K562 (cell line): ENCODE data around the gene FAF2. TPM values are rescaled to one million over a fixed set of nuclear protein-coding genes. Genes with fewer than 3 reads are reported as not detected.

Experiments used
- ATAC-seq: fragments of 200-7000 bp; cut with Tn5 transposase; 3 replicates; pipeline ENCODE4 v1.9.1; 2020; ENCODE audit warnings: moderate library complexity
- BruUV-seq: library from RNA; stranded (reverse); fragments of 400-500 nt; replicated peaks from 2 replicates; lab custom pipeline; 2021; lab: Mats Ljungman, UMichigan
- CTCF ChIA-PET: fragments of 300-600 bp; formaldehyde crosslinking; extraction: SDS; loops from one replicate; lab custom pipeline; 2021; ENCODE audit warnings: low intra/inter-chr PET ratio; lab: Yijun Ruan, JAX
- POLR2A ChIA-PET: fragments of 300-600, 350-650 bp; sonication (Branson Sonifier 250); formaldehyde crosslinking; extraction: SDS; loops from one replicate; lab custom pipeline; 2021; ENCODE audit warnings: antibody characterized with exemption, inconsistent platforms; lab: Yijun Ruan, JAX
- DNase-seq, 4 experiments: peaks; one replicate each; pipeline versions ENCODE4 v3.0.0 to v3.0.0-alpha.2; 2011 to 2018; ENCODE audit warnings: low spot score in 3 of 4, mixed read lengths in 3 of 4; ENCODE audit errors: extremely low read depth in 1 of 4
- FAIRE-seq: peaks from 2 replicates; lab custom pipeline; 2011; peaks lifted over from hg19 to GRCh38; lab: Jason Lieb, UNC
- H2AFZ ChIP-seq: 2 replicates; pipeline ENCODE4 v1.6.0; 2011; ENCODE audit warnings: low read depth, low read length, control low read depth, inconsistent platforms
- H3K27ac ChIP-seq: fragments of 200-600 bp; 3 replicates; pipeline ENCODE4 v1.8.0; 2011; ENCODE audit warnings: low read depth, mild to moderate bottlenecking, control low read depth, inconsistent platforms, low read length, moderate library complexity, mixed read lengths; ENCODE audit errors: extremely low read depth
- H3K27me3 ChIP-seq, 2 experiments: fragments of 300-600 bp in 1 of 2; 2 replicates in 1 of 2; 3 replicates in 1 of 2; pipeline versions ENCODE4 v1.6.0 to v1.8.0; 2011; ENCODE audit warnings: inconsistent platforms in 2 of 2, low read length in 2 of 2, mild to moderate bottlenecking in 1 of 2, mixed read lengths in 1 of 2, moderate library complexity in 1 of 2; ENCODE audit not compliant: control insufficient read depth in 2 of 2, insufficient read depth in 2 of 2
- H3K36me3 ChIP-seq: fragments of 300-600 bp; 3 replicates; pipeline ENCODE4 v1.8.0; 2011; ENCODE audit warnings: mild to moderate bottlenecking, low read length, inconsistent platforms; ENCODE audit not compliant: control insufficient read depth, insufficient read depth
- H3K4me1 ChIP-seq, 2 experiments: fragments of 200-600 bp in 1 of 2; replicated peaks in 1 of 2; 2 replicates in 1 of 2; 3 replicates in 1 of 2; pipeline versions ENCODE4 v1.5.1 to v1.8.0; 2011; ENCODE audit warnings: inconsistent platforms in 2 of 2, low read length in 2 of 2, mild to moderate bottlenecking in 1 of 2, mixed read lengths in 1 of 2, moderate library complexity in 1 of 2; ENCODE audit not compliant: control insufficient read depth in 2 of 2, insufficient read depth in 2 of 2
- H3K4me2 ChIP-seq: 2 replicates; pipeline ENCODE4 v1.6.1; 2011; ENCODE audit warnings: low read length, control low read depth, inconsistent platforms, mixed read lengths; ENCODE audit not compliant: insufficient read depth
- H3K4me3 ChIP-seq: fragments of 200-600 bp; sonication (generic), shearing (Covaris generic); 2 replicates; pipeline ENCODE4 v1.5.1; 2016; ENCODE audit warnings: control low read depth, inconsistent platforms
- H3K79me2 ChIP-seq: fragments of 200-600 bp; 3 replicates; pipeline ENCODE4 v1.8.0; 2011; ENCODE audit warnings: low read length, inconsistent platforms; ENCODE audit not compliant: control insufficient read depth, insufficient read depth
- H3K9ac ChIP-seq, 2 experiments: 2 replicates each; pipeline versions ENCODE4 v1.6.0 to v1.6.1; 2011; ENCODE audit warnings: low read depth in 2 of 2, low read length in 2 of 2, control low read depth in 1 of 2, inconsistent platforms in 1 of 2, mild to moderate bottlenecking in 1 of 2, mixed read lengths in 1 of 2; ENCODE audit not compliant: insufficient read depth in 1 of 2
- H3K9me1 ChIP-seq: one replicate; pipeline ENCODE4 v1.6.0; 2011; ENCODE audit warnings: inconsistent platforms, mild to moderate bottlenecking, low read length, moderate library complexity; ENCODE audit not compliant: control insufficient read depth, insufficient read depth
- H3K9me3 ChIP-seq: replicated peaks from 2 replicates; pipeline ENCODE4 v1.5.1; 2011; ENCODE audit warnings: low read depth, low read length, inconsistent platforms; ENCODE audit not compliant: control insufficient read depth, insufficient read depth
- H4K20me1 ChIP-seq: replicated peaks from 2 replicates; pipeline ENCODE4 v1.6.1; 2011; ENCODE audit warnings: low read length, inconsistent platforms, mixed read lengths; ENCODE audit not compliant: control insufficient read depth, insufficient read depth
- CAMTA2 ChIP-seq: fragments of 250-450 bp; sonication (Bioruptor Pico); conservative IDR thresholded peaks from 2 replicates; pipeline ENCODE4 v1.5.1; 2022
- CEBPG ChIP-seq, 3 experiments: fragments of 200-800 bp in 1 of 3; sonication (Bioruptor generic) in 1 of 3; sonication (generic) in 1 of 3; formaldehyde crosslinking in 1 of 3; IDR thresholded peaks in 2 of 3; conservative IDR thresholded peaks in 1 of 3; 2 replicates each; pipeline versions ENCODE4 v1.6.1 to v1.8.0; 2016 to 2022; ENCODE audit warnings: missing compliant biosample characterization in 2 of 3, missing genetic modification characterization in 2 of 3, mild to moderate bottlenecking in 1 of 3, missing genetic modification reagents in 1 of 3
- CHD4 ChIP-seq: fragments of 200-600 bp; sonication (generic); IDR thresholded peaks from 3 replicates; pipeline ENCODE4 v1.6.1; 2012; ENCODE audit warnings: low read depth, mild to moderate bottlenecking, mixed read lengths, low read length, inconsistent platforms; ENCODE audit not compliant: insufficient read depth, insufficient replicate concordance, poor library complexity, severe bottlenecking
- HNRNPLL ChIP-seq: fragments of 200-400 bp; formaldehyde crosslinking; IDR thresholded peaks from 2 replicates; pipeline ENCODE4 v1.6.1; 2017; ENCODE audit warnings: low read length, low read depth, mild to moderate bottlenecking; ENCODE audit not compliant: poor library complexity, severe bottlenecking
- LARP7 ChIP-seq: fragments of 450-650 bp; IDR thresholded peaks from 2 replicates; pipeline ENCODE4 v1.6.1; 2016
- PHF20 ChIP-seq: fragments of 450-650 bp; IDR thresholded peaks from 2 replicates; pipeline ENCODE4 v1.6.1; 2018; ENCODE audit not compliant: partially characterized antibody
- POLR2G ChIP-seq: fragments of 200-400 bp; formaldehyde crosslinking; IDR thresholded peaks from 2 replicates; pipeline ENCODE4 v1.6.1; 2017; ENCODE audit warnings: low read depth, mild to moderate bottlenecking, antibody characterized with exemption, low read length, moderate library complexity
- PTBP1 ChIP-seq: fragments of 200-400 bp; formaldehyde crosslinking; IDR thresholded peaks from 2 replicates; pipeline ENCODE4 v1.6.1; 2017; ENCODE audit warnings: low read depth, low read length
- RBM14 ChIP-seq: fragments of 200-400 bp; formaldehyde crosslinking; IDR thresholded peaks from 2 replicates; pipeline ENCODE4 v1.6.1; 2018; ENCODE audit warnings: low read depth, mild to moderate bottlenecking, low read length, moderate library complexity, borderline replicate concordance; ENCODE audit not compliant: insufficient read depth
- ZFX ChIP-seq: sonication (generic); formaldehyde crosslinking; IDR thresholded peaks from 2 replicates; pipeline ENCODE4 v1.8.0; 2022; ENCODE audit warnings: mild to moderate bottlenecking, missing genetic modification reagents, moderate library complexity
- ZNF57 ChIP-seq: fragments of 450-650 bp; formaldehyde crosslinking; IDR thresholded peaks from 2 replicates; pipeline ENCODE4 v1.4.0; 2020; ENCODE audit warnings: mild to moderate bottlenecking, moderate library complexity
- ZNF780A ChIP-seq: fragments of 250-450 bp; sonication (Bioruptor Pico); IDR thresholded peaks from 2 replicates; pipeline ENCODE4 v1.5.0; 2021; ENCODE audit warnings: mild to moderate bottlenecking
- WGBS: fragments of 100-300 bp; shearing (Covaris generic); methylation state at CpG from one replicate; pipeline ENCODE4 v1.1.6; 2016; ENCODE audit warnings: low coverage, mixed read lengths; ENCODE audit not compliant: insufficient coverage; ENCODE audit errors: missing lambda C conversion rate; 5-methylcytosine and 5-hydroxymethylcytosine counted together
- in situ Hi-C: fragments of 300-500 bp; cut with MboI; formaldehyde crosslinking; loops from 4 replicates; pipeline ENCODE4 v1.15.0; 2018; ENCODE audit warnings: inconsistent platforms, mixed read lengths
- intact Hi-C: fragments of 100-400 bp; cut with micrococcal nuclease; formaldehyde crosslinking; loops from 2 replicates; pipeline ENCODE4 v1.14.2; 2022
- polyA plus RNA-seq, 8 experiments: library from polyadenylated mRNA; depleted of rRNA in 4 of 8; stranded (reverse) in 5 of 8; unstranded in 3 of 8; fragments of >200 nt; fragmentation: Nextera tagmentation in 2 of 8; fragmentation: Illumina TruSeq in 1 of 8; extraction: Ambion mirVana in 2 of 8; extraction: Trizol in 1 of 8; gene quantifications; 2 replicates each; pipeline versions ENCODE4 v1.2.1 to v1.2.3, GENCODE V29; 2011 to 2014; ENCODE audit warnings: inconsistent platforms in 1 of 8, missing spikeins in 1 of 8
- total RNA-seq, 7 experiments: library from RNA; depleted of rRNA in 6 of 7; stranded (reverse); fragments of >200 nt in 6 of 7; fragmentation: Illumina TruSeq in 2 of 7; extraction: Trizol in 2 of 7; gene quantifications; 2 replicates each; pipeline versions ENCODE4 v1.2.1 to v1.2.3, GENCODE V29; 2011 to 2021; ENCODE audit warnings: low replicate concordance in 1 of 7
- TF ChIP-seq, protein P1 (sequence below), 3 experiments: fragments of 200-800 bp in 1 of 3; sonication (Bioruptor generic) in 1 of 3; sonication (generic) in 1 of 3; formaldehyde crosslinking in 1 of 3; IDR thresholded peaks; 2 replicates each; pipeline versions ENCODE4 v1.6.1 to v1.8.0; 2016 to 2022; ENCODE audit warnings: mild to moderate bottlenecking in 2 of 3, missing compliant biosample characterization in 2 of 3, missing genetic modification characterization in 2 of 3, missing genetic modification reagents in 1 of 3

FAF2 gene
- total and polyA plus RNA-seq, 9 of the 15 experiments (the other 6 are each of a cell fraction or from before 2014, with no cell fraction given) = 25.0 to 44.6 (median 36.1) TPM

- FAIRE-seq = no peak
- Histone ChIP-seq H3K9me3 (no peaks in the 10 kb centered on the region), H3K4me2 (peak overlapping the region; percentile 99), H2AFZ (no peak overlapping the region), H4K20me1 (peaks cover 26% of the 10 kb centered on the region; the same call in 1 of the 2 replicates), H3K9me1 (peaks cover 4% of the 10 kb centered on the region), H3K4me1 (peaks cover 40 to 50% of the 10 kb centered on the region in 2 experiments), H3K4me3 (no peak overlapping the region), H3K9ac (peak overlapping the region; percentile 74 to 96), H3K79me2 (peaks cover 43% of the 10 kb centered on the region), H3K27ac (peak overlapping the region; percentile 98; the same call in 1 of the 3 replicates), H3K27me3 (no peaks in the 10 kb centered on the region), H3K36me3 (peaks cover 53% of the 10 kb centered on the region; the same call in 2 of the 3 replicates)
- intact Hi-C loops = no loop called here
- ATAC-seq = no peak
- ChIA-PET CTCF (no interaction called here), POLR2A (interaction anchor here (0.9 to 4.8 kb wide), 10 partner anchors 9 to 173 kb away, joined by 3 to 39 read pairs (median 4); partner anchors contain the start of gene KIAA1191)
- no TSS peak for BruUV-seq
- 79% methylated on average over 4 of the region's 4 CpGs for WGBS
- no peak for DNase-seq
- in situ Hi-C loops = no loop called here
- TF ChIP-seq PTBP1 (0 out of 2 replicates have a peak, but pooled peaks have one; percentile 3), POLR2G (0 out of 2 replicates have a peak, but pooled peaks have one; percentile 18), CAMTA2 (CRISPR knock-in tag) (no peak), HNRNPLL (peak; percentile 5)
Observed at GRCh38 chr5:176534640-176535039, 86.5 kb downstream of the FAF2 start.

GRCh38 chr5:176535101-176535663 lies 87.0 kb downstream of the FAF2 start:
- peaks cover 50% of the 10 kb centered on the region; the same call in 2 of the 3 replicates for H3K36me3 ChIP-seq
- in situ Hi-C loops = no loop called here
- CTCF ChIA-PET = no interaction called here
- TF ChIP-seq, protein P1, sequence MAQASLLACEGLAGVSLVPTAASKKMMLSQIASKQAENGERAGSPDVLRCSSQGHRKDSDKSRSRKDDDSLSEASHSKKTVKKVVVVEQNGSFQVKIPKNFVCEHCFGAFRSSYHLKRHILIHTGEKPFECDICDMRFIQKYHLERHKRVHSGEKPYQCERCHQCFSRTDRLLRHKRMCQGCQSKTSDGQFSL (CRISPR knock-in tag; IDR thresholded peaks at IDR 0.05) = no peak
- TF ChIP-seq, protein P1 (tag; IDR thresholded peaks at IDR 0.05) = no peak
- no peak for TF ChIP-seq PHF20
- TF ChIP-seq ZFX = 0 out of 2 replicates have a peak, but pooled peaks have one; percentile 46
- no peak for TF ChIP-seq CEBPG (CRISPR knock-in tag; IDR thresholded peaks at IDR 0.05)
- TF ChIP-seq CEBPG (tag; conservative IDR thresholded peaks at IDR 0.05 in 1 of 2, IDR thresholded peaks at IDR 0.05 in 1 of 2) = no peak
- no peak for TF ChIP-seq ZNF57
- TF ChIP-seq RBM14 = no peak
- peak; percentile 62 for TF ChIP-seq CHD4
- TF ChIP-seq ZNF780A = no peak
- TF ChIP-seq LARP7 = no peak

More at GRCh38 chr5:176535101-176535663, 87.0 kb downstream of the FAF2 start:
- DNase-seq (no peak), FAIRE-seq (peak; percentile 6), ATAC-seq (no peak)
- Histone ChIP-seq H3K9me1 (peaks cover 4% of the 10 kb centered on the region), H3K4me3 (peak overlapping the region; percentile 91), H3K27me3 (no peaks in the 10 kb centered on the region), H3K9ac (peak overlapping the region; percentile 95 to 96), H3K9me3 (no peaks in the 10 kb centered on the region), H3K79me2 (peaks cover 43% of the 10 kb centered on the region), H3K27ac (peak overlapping the region; percentile 98), H4K20me1 (peaks cover 26% of the 10 kb centered on the region; the same call in 1 of the 2 replicates), H2AFZ (no peak overlapping the region), H3K4me1 (peaks cover 45 to 49% of the 10 kb centered on the region in 2 experiments), H3K4me2 (peak overlapping the region; percentile 99)
- intact Hi-C loops = no loop called here
- 55% methylated on average over 11 of the region's 11 CpGs for WGBS
- POLR2A ChIA-PET = interaction anchor here (0.8 to 4.8 kb wide), 9 partner anchors 9 to 143 kb away, joined by 3 to 39 read pairs (median 4); no protein-coding TSS in a partner anchor
- BruUV-seq = no TSS peak
